ENCODE data around the gene MTAP. TPM values are rescaled to one million over a fixed set of nuclear protein-coding genes. Genes with fewer than 3 reads are reported as not detected.
A peak's percentile ranks its signal among the peaks of the same experiment; 100 is the strongest.

MTAP gene
- total RNA-seq, result 10 to 100 TPM; 59.6 to 77.0 TPM

DNA sequence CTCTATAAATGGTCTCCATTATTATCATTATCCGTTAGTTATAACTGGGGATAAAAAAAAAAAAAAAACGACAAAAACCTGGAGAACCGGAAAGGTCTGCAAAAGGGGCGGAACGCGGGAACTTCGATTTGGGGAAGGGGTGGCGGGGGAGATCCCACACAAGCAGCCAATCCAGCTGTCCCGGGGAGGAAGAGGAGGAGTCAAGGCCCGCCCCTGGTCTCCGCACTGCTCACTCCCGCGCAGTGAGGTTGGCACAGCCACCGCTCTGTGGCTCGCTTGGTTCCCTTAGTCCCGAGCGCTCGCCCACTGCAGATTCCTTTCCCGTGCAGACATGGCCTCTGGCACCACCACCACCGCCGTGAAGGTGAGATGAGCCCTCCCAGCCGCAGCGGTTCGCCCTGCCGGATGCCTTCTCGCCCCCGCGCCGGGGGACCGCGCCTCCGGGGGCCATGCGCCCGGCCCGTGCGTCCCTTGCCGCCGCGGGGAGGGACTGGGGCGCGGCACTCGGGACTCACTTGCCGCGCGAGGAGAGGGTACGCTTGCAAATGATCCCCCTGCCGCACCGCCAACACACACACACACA, at the start of gene MTAP:
Gene MTAP, plus strand, starts transcription at position 219 of the 583 bp plus-strand sequence. Its CDS starts 113 bp downstream, at position 332.
- intact Hi-C loops (cut with DNase I, micrococcal nuclease), result loop anchor here (2.0 to 5.0 kb wide), 3 partner anchors 42 to 470 kb away; partner anchors contain the start of gene KLHL9 (in 1 of the 2)
- ChIA-PET POLR2A (interaction anchor here (1.0 kb wide), 1 partner anchor 277 kb away, joined by 3 read pairs; no protein-coding TSS in a partner anchor), CTCF (interaction anchor here (1.3 to 2.2 kb wide), 2 partner anchors 11 to 204 kb away, joined by 4 to 11 read pairs; no protein-coding TSS in a partner anchor)
- Mint-ChIP-seq H3K36me3 (ENCODE audit: low read depth) (peaks cover 34% of the 10 kb centered on the region), H3K4me1 (peaks cover 39% of the 10 kb centered on the region), H3K9me3 (ENCODE audit: low read depth) (no peaks in the 10 kb centered on the region), H3K27me3 (peaks cover 8% of the 10 kb centered on the region), H3K4me3 (peak within 1 kb of the TSS; percentile 99), H3K27ac (peak within 1 kb of the TSS; percentile 99)
- DNase-seq (peak; percentile 85), ATAC-seq (peak; percentile 89)

GRCh38 chr9:21753523-21753922, 48.9 kb upstream of the MTAP start:
- peaks cover 28% of the 10 kb centered on the region for H3K27me3 Mint-ChIP-seq
- H3K27ac Mint-ChIP-seq, result no peak overlapping the region
- intact Hi-C loops (cut with DNase I, micrococcal nuclease), result no loop called here
- H3K4me3 Mint-ChIP-seq, result no peak overlapping the region
- ATAC-seq (no peak), DNase-seq (no peak)
- H3K9me3 Mint-ChIP-seq (ENCODE audit: low read depth), result no peaks in the 10 kb centered on the region
- peaks cover 2% of the 10 kb centered on the region for H3K4me1 Mint-ChIP-seq
- ChIA-PET CTCF (no interaction called here), POLR2A (no interaction called here)
- H3K36me3 Mint-ChIP-seq (ENCODE audit: low read depth), result no peaks in the 10 kb centered on the region

GRCh38 chr9:21754741-21755140, 47.7 kb upstream of the MTAP start:
- Mint-ChIP-seq H3K4me3 (no peak overlapping the region), H3K27me3 (peaks cover 37% of the 10 kb centered on the region), H3K4me1 (peaks cover 2% of the 10 kb centered on the region), H3K27ac (no peak overlapping the region), H3K36me3 (ENCODE audit: low read depth) (no peaks in the 10 kb centered on the region), H3K9me3 (ENCODE audit: low read depth) (no peaks in the 10 kb centered on the region)
- ChIA-PET CTCF (interaction anchor here (1.1 to 1.4 kb wide), 2 partner anchors 35 to 365 kb away, joined by 3 to 4 read pairs; no protein-coding TSS in a partner anchor), POLR2A (no interaction called here)
- DNase-seq (no peak), ATAC-seq (no peak)
- intact Hi-C loops (cut with DNase I, micrococcal nuclease), result no loop called here

- no peaks in the 10 kb centered on the region for H3K36me3 Mint-ChIP-seq (ENCODE audit: low read depth)
- DNase-seq (no peak), ATAC-seq (no peak)
- H3K9me3 Mint-ChIP-seq (ENCODE audit: low read depth), result no peaks in the 10 kb centered on the region
- H3K27me3 Mint-ChIP-seq, result peaks cover 44% of the 10 kb centered on the region
- peaks cover 14% of the 10 kb centered on the region for H3K4me1 Mint-ChIP-seq
- H3K27ac Mint-ChIP-seq, result no peak overlapping the region
- intact Hi-C loops (cut with DNase I, micrococcal nuclease), result no loop called here
- no peak overlapping the region for H3K4me3 Mint-ChIP-seq
- CTCF ChIA-PET, result no interaction called here
- POLR2A ChIA-PET, result no interaction called here
Observed at GRCh38 chr9:21758540-21758939, 43.9 kb upstream of the MTAP start.

- Mint-ChIP-seq H3K4me3 (no peak overlapping the region), H3K4me1 (peaks cover 12% of the 10 kb centered on the region), H3K27me3 (peaks cover 49% of the 10 kb centered on the region), H3K9me3 (ENCODE audit: low read depth) (peaks cover 2% of the 10 kb centered on the region), H3K27ac (no peak overlapping the region), H3K36me3 (ENCODE audit: low read depth) (peaks cover 2% of the 10 kb centered on the region)
- peak; percentile 60 for DNase-seq
- CTCF ChIA-PET, result no interaction called here
- POLR2A ChIA-PET, result interaction anchor here (0.6 kb wide), 1 partner anchor 14 kb away, joined by 5 read pairs; no protein-coding TSS in a partner anchor
- ATAC-seq, result peak; percentile 95
- intact Hi-C loops (cut with DNase I, micrococcal nuclease), result loop anchor here (1.0 to 5.0 kb wide), 7 partner anchors 10 to 404 kb away; partner anchors contain the start of gene MTAP (in 1 of the 2)
Observed at GRCh38 chr9:21761309-21761901, 41.0 kb upstream of the MTAP start.

DNA sequence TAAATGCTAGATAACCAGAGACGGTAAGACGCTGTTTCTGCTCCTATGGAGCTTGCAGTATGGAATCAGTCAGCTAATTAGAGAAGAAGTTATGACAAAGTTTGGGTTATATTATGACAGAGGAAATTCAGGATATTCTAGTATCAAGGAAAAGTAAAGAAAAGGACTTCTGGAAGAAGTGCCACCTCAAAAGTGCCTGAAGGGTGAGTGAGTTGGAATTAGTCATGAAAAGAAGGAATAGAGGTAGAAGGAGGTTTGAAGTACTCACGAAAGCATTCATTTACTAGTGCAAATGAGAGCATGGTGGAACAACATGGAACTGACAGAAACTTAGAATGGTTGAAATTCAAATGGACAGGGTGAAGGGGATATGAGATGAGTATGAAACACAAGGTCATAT, 40.4 kb upstream of the MTAP start:
- DNase-seq (no peak), ATAC-seq (no peak)
- H3K4me3 Mint-ChIP-seq, result no peak overlapping the region
- intact Hi-C loops (cut with DNase I, micrococcal nuclease), result loop anchor here (1.0 to 5.0 kb wide), 2 partner anchors 16 to 150 kb away; no protein-coding TSS in a partner anchor
- POLR2A ChIA-PET, result no interaction called here
- peaks cover 2% of the 10 kb centered on the region for H3K36me3 Mint-ChIP-seq (ENCODE audit: low read depth)
- no peak overlapping the region for H3K27ac Mint-ChIP-seq
- CTCF ChIA-PET, result interaction anchor here (0.6 kb wide), 1 partner anchor 54 kb away, joined by 3 read pairs; no protein-coding TSS in a partner anchor
- peaks cover 2% of the 10 kb centered on the region for H3K9me3 Mint-ChIP-seq (ENCODE audit: low read depth)
- H3K4me1 Mint-ChIP-seq, result peaks cover 12% of the 10 kb centered on the region
- H3K27me3 Mint-ChIP-seq, result peaks cover 47% of the 10 kb centered on the region

DNA sequence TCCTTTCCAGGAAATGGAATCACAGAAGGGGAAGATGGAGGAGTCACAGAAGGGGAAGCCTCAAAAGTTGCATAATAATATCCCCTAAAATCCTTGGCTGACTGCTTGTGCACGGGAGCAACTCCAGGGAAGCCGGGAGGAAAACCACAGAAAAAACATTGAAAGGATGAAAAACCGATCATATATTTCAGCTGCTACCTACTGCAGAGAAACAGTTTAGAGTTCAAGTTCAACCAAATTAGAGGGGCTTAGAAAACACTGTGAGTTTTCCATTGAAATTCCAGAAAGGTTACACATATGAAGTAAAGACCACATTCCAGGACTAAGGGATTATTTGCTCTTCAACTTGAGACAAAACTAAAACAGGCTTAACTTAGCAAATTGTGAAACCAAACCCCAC, 37.6 kb upstream of the MTAP start:
- Mint-ChIP-seq H3K27ac (no peak overlapping the region), H3K27me3 (peaks cover 42% of the 10 kb centered on the region), H3K9me3 (ENCODE audit: low read depth) (peaks cover 2% of the 10 kb centered on the region), H3K4me1 (peaks cover 12% of the 10 kb centered on the region), H3K4me3 (no peak overlapping the region), H3K36me3 (ENCODE audit: low read depth) (peaks cover 2% of the 10 kb centered on the region)
- no peak for ATAC-seq
- CTCF ChIA-PET, result interaction anchor here (0.6 to 1.0 kb wide), 2 partner anchors 56 to 530 kb away, joined by 3 to 4 read pairs; no protein-coding TSS in a partner anchor
- DNase-seq, result no peak
- POLR2A ChIA-PET, result no interaction called here
- intact Hi-C loops (cut with DNase I, micrococcal nuclease), result loop anchor here in 1 of 2 experiments (5.0 kb wide), 1 partner anchor 153 kb away; no protein-coding TSS in a partner anchor

DNA sequence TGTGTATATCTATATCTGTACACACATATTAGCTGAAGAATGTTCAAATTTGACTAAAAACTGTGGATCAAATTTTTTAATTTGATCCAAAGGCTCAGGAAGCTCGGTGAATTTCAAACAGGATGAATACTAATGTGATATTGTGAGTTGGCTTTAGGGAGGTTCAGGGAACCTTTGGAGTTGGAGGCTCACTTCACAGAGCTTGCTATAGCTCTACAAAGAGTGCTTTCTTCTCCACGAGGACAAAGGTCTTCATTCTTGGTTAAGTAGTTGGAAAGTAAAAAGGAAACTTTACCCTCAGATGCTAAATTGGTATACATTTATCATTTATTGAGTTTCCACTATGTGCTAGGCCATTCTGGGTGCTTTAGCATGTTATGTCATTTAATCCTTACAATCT, 36.3 kb upstream of the MTAP start:
- no peak overlapping the region for H3K27ac Mint-ChIP-seq
- intact Hi-C loops (cut with DNase I, micrococcal nuclease), result no loop called here
- H3K4me3 Mint-ChIP-seq, result no peak overlapping the region
- ChIA-PET CTCF (no interaction called here), POLR2A (no interaction called here)
- peaks cover 44% of the 10 kb centered on the region for H3K27me3 Mint-ChIP-seq
- ATAC-seq (no peak), DNase-seq (no peak)
- peaks cover 2% of the 10 kb centered on the region for H3K9me3 Mint-ChIP-seq (ENCODE audit: low read depth)
- peaks cover 18% of the 10 kb centered on the region for H3K4me1 Mint-ChIP-seq
- H3K36me3 Mint-ChIP-seq (ENCODE audit: low read depth), result peaks cover 2% of the 10 kb centered on the region

DNA sequence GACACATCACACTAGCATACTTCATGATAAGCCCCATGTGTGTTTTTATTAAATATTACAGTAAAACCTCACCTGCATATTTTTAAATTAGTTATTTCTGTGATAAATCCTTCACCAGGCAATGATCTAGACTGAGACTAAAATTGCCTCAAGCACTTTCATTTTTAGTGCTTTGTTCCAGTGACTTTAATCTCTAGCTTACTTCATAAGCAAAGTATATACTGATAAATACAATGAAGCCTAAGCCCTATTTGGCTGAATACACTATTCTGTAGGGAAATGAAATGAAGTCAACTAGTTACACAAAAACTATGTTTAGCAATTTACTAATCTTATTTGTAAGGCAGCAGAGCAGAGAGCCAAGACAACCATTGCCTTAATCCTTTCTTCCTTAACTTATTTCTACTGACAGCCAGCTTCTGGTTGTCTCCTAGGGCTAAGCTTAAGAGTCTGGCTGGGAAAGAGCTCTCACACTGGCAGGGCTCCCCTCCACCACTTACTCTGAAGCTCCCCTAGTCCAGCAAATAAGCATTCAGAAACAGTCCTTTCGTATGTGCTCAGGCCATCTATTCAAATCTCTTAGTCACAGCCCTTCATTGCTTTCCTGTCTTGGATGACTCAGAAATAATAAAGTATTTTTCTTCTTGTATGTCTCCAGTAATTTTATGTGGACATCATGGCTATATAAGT, 31.4 kb upstream of the MTAP start:
- peak; percentile 63 for ATAC-seq
- CTCF ChIA-PET, result interaction anchor here (0.8 to 2.5 kb wide), 3 partner anchors 17 to 303 kb away, joined by 3 to 10 read pairs (median 3); no protein-coding TSS in a partner anchor

GRCh38 chr9:21777701-21778100, 24.7 kb upstream of the MTAP start:
- H3K27ac Mint-ChIP-seq, result no peak overlapping the region

More for the DNA sequence above, 31.4 kb upstream of the MTAP start:
- no peak for DNase-seq
- intact Hi-C loops (cut with DNase I, micrococcal nuclease), result loop anchor here in 1 of 2 experiments (1.0 kb wide), 1 partner anchor 10 kb away; no protein-coding TSS in a partner anchor
- Mint-ChIP-seq H3K27ac (no peak overlapping the region), H3K27me3 (peaks cover 17% of the 10 kb centered on the region), H3K4me3 (no peak overlapping the region), H3K36me3 (ENCODE audit: low read depth) (no peaks in the 10 kb centered on the region), H3K9me3 (ENCODE audit: low read depth) (no peaks in the 10 kb centered on the region), H3K4me1 (peaks cover 14% of the 10 kb centered on the region)
- POLR2A ChIA-PET, result interaction anchor here (0.6 kb wide), 1 partner anchor 55 kb away, joined by 7 read pairs; no protein-coding TSS in a partner anchor

DNA sequence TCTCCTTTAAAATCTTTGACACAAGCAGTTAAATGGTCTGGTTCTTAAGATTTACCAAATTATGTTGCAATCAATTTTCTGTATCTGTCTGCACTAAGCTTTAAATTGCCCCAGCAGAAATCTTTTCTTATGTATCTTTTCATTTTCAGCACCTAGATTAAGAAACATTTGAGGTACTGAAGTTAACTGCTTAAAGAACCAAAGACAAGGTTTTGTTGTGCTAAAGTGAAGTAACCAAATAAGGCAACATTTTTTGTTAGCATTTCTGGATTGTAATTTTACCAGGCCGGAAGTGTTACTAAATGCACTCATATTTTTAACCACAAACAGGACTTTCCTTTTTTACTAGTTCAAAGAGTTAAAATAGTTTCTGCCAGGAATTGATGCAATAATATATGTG, 24.1 kb upstream of the MTAP start:
- no peak for DNase-seq
- Mint-ChIP-seq H3K27ac (no peak overlapping the region), H3K9me3 (ENCODE audit: low read depth) (no peaks in the 10 kb centered on the region), H3K4me3 (no peak overlapping the region), H3K27me3 (no peaks in the 10 kb centered on the region), H3K36me3 (ENCODE audit: low read depth) (no peaks in the 10 kb centered on the region), H3K4me1 (peaks cover 3% of the 10 kb centered on the region)
- CTCF ChIA-PET, result interaction anchor here (0.6 to 1.5 kb wide), 4 partner anchors 8 to 583 kb away, joined by 3 to 6 read pairs (median 3); no protein-coding TSS in a partner anchor
- intact Hi-C loops (cut with DNase I, micrococcal nuclease), result loop anchor here in 1 of 2 experiments (1.0 kb wide), 1 partner anchor 16 kb away; no protein-coding TSS in a partner anchor
- POLR2A ChIA-PET, result no interaction called here
- peak; percentile 9 for ATAC-seq

More at GRCh38 chr9:21777701-21778100, 24.7 kb upstream of the MTAP start:
- Mint-ChIP-seq H3K9me3 (ENCODE audit: low read depth) (no peaks in the 10 kb centered on the region), H3K4me3 (no peak overlapping the region), H3K36me3 (ENCODE audit: low read depth) (no peaks in the 10 kb centered on the region), H3K27me3 (no peaks in the 10 kb centered on the region), H3K4me1 (peaks cover 3% of the 10 kb centered on the region)
- intact Hi-C loops (cut with DNase I, micrococcal nuclease), result loop anchor here in 1 of 2 experiments (1.0 kb wide), 1 partner anchor 15 kb away; no protein-coding TSS in a partner anchor
- DNase-seq (no peak), ATAC-seq (no peak)
- CTCF ChIA-PET, result interaction anchor here (0.8 to 1.5 kb wide), 4 partner anchors 9 to 69 kb away, joined by 3 to 6 read pairs (median 4); no protein-coding TSS in a partner anchor
- POLR2A ChIA-PET, result no interaction called here

All from activated CD4-positive, alpha-beta T cell treated with anti-CD3 and anti-CD28 coated beads for 36 hours (primary cell).